Activated CD8-positive, alpha-beta memory T cell treated with anti-CD3 and anti-CD28 coated beads, Interleukin-2, amount 50 U/mL, for 48 hours (primary cell): ENCODE data around the gene RANBP3.
A peak's percentile ranks its signal among the peaks of the same experiment; 100 is the strongest.
"Not testable (repeated sequence)": the region's sequence is repeated elsewhere in the genome, so short reads cannot be mapped to it uniquely, and the experiment has no call there.

Experiments used
- DNase-seq: peaks from one replicate; pipeline ENCODE4 v3.0.0-alpha.2; 2020

The RANBP3 gene

DNA sequence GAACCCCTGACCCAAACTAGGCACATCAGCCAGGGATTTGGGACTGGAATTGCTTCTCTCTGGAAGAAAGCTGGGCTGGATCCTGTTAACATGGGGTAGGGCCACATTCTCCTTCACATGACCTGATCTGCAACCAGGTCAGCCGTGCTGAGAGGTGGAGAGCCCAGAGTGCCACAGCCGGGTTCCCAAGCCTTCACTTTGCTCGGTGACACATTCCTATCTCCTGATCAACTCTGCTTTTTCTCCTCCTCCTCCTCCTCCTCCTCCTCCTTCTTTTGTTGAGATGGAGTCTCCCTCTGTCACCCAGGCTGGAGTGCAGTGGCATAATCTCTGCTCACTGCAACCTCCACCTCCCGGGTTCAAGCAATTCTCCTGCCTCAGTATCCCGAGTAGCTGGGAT, 7.9 kb upstream of the RANBP3 start:
- not testable (repeated sequence) for DNase-seq

DNA sequence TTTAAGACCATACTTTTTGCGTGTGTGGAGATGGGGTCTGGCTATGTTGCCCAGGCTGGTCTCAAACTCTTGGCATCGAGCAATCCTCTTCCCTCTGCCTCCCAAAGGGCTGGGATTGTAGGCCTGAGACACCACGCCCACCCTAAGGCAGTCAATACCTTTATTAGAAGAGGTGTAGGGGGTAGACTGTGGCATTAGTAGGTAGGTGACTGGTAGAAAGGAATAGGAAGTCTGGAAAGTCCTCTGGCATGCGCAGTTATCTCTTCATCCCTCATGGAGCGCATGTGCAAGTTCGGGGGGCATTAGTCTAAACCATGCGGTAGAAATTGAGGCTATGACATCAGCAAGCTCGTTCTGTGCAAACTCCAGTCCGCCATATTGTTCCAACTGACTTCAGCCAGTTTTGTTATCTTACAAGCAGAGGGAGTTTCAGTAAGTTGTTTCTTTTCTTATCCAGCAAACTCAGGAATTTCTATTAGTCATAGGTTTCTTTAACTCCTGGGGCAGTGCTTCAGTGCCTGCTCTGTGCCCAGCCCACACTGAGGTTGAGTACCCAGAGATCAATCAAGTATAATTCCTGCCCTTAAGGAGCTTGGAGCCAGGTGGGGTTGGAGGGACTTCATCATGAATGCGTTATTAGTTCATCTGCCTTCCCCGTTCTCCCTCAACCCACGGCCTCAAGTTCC, 7.3 kb upstream of the RANBP3 start:
- DNase-seq = no peak

DNA sequence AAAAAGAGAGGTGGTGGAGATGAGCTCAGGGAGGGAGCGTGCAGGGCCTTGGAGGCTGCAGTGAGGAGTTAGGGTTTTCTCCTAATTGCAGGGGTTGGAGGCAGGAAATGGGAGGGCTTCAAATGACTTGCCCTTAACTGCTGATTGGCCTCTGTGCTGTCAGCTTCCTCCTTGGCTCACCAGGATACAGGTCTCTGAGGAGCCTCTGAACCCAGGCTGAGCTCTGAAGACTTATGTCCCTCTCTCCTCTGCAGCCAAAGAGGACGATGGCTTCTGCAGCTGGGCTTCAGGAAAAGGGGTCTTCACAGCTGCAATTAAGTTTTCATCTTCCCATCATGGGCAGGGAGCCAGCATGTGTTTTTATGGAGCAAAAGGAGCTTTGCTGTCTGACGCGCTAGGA, 6.7 kb upstream of the RANBP3 start:
- no peak for DNase-seq

DNA sequence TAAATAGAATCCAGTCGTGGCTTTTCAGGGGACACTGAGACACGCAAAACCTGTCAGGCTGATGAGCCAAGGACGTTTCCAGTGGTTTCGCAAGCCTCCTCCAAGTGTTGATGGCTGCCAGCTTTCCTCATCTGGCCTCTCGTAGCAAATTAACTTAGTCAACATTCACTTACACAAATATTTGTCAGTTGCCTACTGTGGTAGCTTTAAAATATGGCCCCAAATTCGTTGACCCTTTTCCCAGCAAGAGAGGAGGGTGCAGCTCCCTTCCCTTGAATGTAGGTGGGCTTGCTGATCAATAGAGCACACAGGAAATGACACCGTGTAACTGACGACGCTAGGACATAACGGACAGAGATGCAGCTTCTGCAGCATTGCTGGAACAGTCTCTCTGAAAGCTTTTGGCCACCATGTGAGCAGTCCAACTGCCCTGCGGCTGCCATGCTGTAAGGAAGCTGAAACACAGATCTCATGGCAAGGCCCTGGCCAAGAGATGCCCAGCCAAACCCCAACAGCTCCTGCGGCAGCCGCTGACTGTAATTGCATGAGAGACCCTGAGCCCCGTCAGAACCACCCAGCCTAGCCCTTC, 5.5 kb upstream of the RANBP3 start:
- no peak for DNase-seq

DNA sequence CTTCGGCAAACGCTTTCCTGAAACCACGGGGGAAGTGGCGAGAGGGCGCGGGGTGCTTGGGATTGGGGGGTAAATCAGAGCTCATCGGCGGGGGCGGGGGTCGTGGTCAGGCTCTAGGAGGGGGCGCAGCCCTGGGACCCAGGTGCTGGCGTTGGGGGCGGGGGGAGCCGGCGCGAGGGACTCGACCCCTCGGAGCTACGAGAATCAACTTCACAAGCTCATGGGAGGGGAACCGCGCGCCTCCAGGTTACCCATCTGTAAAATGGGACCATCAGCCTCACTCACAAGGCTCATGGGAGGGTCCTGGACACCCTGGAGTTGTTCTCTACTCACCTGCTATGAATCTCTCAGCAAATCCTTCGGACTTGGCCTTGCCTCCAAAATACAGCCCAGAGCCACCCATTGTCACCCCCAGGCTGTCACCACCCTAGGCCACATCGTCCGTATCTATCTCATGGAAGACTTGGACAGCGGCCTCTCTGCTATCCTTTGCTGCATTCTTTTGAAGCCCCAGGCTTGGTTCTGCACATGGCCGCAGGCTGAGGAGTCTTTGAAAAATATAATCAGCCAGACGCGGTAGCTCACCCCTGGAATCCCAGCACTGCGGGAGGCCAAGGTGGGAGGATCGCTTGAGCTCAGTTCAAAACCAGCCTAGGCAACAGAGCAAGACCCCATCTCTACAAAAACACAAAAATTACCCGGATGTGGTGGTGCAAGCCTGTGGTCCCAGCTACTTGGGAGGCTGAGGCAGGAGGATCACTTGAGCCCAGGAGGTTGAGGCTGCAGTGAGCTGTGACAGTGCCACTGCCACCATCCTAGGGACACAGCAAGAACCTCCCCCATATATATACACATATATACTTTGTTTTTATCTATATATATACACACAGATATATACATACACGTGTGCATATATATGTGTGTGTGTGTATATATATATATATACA, 939 bp upstream of the RANBP3 start:
- no peak for DNase-seq

DNA sequence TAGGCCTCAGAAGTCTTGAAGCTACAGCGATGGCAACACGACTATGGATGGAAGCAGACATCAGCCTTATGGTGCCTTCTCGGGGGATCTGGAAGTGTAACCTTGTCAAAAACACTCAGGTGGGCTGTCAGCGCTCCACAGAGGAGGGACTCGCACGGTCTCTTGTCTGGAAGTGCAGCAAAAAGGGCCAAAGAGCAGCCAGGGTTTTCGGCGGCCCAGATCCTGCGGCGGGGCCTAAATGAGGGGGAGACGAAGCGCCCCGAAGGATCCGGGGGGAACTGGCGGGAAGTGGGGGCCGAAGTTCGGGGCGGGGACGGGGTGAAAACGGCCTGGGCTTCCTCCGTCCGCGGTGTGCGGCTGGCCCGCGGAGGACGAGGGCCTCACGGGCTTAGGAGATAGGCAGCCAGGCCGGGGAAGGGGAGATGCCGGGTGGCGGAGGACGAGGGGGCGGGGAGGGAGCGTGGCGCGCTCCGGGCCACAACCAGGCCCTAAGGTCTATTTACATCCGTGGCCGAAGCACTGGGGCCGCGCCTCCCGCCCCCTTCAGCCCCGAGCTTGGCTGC, 637 bp downstream of the RANBP3 start:
- DNase-seq = no peak

DNA sequence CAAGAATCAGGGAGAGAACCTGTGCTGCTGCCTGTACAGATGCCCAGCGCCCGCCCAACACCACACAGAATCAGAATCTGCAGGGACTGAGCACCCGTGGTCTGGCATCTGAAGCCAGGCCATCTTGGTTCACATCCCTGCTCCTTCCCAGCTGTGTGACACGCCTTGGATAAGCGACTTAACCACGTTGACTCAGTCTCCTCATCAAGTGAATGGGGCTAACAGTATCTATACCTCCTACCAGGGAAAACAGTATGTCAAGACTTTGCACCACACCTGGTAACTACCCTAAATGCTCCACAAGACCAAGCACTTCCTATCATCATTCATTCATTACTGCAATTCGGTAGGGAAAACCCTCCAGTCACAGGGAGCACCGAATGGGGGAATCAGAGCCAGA, 1.2 kb downstream of the RANBP3 start:
- DNase-seq = no peak

DNA sequence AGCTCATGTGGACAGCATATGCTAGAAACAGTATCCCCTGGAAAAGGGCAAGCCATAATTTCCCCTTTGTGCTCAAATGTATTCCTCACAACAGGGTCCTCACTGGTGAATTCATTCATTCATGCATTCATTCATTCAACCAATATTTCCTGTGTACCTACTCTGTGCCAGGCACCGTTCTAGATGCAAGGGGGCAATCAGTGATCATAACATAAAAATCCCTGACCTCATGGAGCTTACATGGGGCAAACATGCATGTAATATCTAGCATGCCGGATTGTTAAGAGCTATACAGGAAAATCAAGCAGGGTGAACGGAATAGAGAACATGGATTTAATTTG, 2.6 kb downstream of the RANBP3 start:
- no peak for DNase-seq

DNA sequence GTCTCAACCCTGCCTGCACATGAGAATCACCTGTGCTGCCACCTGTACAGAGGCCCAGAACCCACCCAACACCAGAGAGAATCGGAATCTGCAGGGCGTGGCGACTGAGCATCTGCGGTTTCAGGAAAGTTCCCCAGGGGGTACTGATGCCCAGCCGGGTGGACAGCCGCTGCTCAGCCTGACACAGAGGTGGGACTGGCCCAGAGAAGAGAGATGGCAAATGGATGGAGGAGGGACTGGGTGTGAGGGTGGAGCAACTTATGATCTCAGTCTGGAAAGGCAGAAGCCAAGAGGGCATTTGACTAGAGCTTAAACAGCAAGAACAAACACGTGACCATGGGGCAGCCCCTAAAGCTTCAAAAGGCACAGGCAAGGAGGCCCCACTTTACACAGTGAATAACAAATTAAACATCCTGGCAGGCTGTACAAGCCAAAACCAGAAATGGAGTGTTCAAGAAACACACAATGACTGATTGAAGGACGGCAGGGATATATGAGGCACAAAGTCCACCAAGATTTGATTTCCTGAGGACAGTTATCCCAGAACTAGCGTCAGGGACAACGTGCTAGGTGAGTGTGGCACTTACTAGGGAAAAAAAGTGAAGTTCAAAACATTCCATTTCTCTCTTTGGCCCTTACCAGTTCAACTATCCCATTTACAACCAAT, 3.1 kb downstream of the RANBP3 start:
- DNase-seq = no peak

DNA sequence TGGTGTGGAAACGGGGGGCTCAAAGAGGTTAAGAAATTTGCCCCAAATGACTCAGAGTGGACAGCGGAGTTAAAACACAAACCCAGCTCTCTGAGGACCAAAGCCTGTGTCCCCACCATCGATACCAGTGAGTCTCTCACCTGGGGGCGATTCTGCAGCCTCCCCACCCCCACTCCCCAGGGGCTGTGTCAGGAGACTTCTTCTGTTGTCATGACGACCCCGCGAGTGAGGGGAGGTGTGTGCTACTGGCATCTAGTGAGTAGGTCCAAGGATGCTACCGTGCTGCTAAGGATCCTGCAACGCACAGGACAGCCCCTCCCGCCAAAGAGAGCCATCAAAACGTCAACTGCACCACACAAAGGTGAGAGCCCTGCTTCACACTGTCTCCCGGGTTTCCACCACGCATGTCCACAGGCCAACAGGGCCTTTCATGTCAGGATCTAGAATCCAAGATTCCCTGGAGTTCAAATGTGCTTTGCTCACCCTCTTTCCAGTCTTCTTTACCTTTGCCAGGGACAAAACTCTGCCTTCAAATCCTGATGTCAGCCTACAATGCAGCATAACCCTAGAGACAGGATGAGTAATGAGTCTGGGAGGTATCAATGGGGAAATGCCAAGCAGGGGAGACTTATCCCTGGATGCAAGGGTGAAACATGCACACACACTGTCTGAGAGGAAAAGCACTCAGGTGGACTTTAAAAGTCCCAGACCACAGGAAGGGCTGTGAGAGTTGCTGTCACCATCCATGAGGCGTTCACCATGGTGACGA, 3.9 kb downstream of the RANBP3 start:
- no peak for DNase-seq

DNA sequence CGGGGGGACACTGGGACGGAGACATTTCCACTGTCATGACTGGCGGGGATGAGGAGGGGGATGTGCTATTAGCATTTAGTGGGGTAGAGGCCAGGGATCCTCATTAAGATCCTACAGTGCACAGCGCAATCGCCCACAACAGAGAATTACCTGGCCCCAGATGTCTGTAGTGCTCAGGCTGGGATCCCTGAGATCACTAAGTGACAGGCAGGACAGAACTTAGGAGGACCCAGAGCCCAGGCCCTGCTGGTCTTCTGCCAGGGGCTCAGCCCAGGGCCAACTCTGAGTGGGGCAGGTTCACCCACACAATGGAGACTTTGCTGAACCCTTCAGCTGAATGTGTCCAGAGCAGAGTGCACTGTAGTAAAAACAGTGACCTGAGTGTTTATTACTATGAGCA, 4.6 kb downstream of the RANBP3 start:
- no peak for DNase-seq

DNA sequence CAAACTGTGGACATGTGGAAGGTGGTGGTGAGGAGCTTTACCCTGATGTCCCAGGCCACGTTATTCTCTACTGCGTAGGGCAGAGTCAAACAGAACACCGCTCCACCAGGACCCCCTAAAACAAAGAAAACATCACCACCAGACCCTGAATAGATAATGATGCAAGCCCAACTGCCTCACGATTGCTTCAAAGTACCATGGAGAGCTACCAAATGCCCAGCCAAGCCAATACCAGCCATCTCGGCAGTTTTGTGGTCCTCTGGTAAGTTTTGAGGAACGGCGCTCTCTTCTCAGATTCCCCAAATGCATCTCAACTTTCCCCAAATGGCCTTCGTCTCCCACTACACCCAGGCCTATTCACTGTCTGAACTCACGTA, 5.6 kb downstream of the RANBP3 start:
- no peak for DNase-seq

DNA sequence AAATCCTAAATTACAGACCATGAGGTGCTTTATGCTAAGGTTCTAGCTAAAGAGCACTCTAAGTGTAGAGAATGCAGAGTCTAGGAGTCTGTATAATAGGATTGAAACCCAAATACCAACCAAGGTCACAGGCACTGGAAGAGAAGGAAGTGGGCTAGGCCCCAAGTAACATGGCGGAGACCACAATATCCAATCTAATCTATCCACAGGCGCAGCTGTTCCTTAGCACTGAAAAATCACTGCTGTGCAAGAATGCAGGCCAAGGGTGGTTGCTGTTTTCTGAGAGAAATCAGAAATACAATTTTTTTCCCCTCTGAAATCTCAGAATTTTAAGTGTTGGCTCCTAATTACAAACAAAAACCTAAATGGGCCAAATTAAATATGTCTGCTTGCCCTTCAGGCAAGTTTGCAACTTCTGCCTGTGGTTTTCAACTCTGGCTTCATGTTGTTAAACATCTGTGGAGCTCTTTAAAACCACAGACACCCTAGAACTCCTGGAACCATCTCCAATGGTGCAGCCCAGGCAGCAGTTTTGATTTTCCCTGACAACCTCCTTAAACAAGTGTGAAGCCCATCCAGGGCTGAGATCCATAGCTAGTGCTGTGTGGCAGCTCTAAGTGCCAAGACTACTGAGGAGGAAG, 6.1 kb downstream of the RANBP3 start:
- DNase-seq = no peak

DNA sequence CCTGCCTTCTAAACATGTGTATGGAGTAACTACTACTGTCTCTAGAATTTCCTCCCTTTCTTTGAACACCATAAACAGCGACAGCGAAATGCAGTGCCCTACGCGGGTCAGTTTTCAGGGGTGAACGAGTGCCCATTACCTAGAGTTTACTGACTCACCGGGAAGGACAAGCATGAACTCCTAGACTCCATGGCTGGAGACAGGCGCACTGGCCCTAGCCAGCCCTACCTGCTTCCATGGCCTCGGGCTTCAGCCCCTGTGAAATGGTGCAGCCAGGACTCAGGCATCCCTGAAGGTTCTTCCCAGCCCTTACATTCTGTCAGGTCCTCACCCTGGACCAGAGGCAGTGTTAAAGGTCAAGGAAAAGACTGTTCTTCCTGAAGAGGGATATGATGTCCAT, 8.5 kb downstream of the RANBP3 start:
- DNase-seq = no peak

DNA sequence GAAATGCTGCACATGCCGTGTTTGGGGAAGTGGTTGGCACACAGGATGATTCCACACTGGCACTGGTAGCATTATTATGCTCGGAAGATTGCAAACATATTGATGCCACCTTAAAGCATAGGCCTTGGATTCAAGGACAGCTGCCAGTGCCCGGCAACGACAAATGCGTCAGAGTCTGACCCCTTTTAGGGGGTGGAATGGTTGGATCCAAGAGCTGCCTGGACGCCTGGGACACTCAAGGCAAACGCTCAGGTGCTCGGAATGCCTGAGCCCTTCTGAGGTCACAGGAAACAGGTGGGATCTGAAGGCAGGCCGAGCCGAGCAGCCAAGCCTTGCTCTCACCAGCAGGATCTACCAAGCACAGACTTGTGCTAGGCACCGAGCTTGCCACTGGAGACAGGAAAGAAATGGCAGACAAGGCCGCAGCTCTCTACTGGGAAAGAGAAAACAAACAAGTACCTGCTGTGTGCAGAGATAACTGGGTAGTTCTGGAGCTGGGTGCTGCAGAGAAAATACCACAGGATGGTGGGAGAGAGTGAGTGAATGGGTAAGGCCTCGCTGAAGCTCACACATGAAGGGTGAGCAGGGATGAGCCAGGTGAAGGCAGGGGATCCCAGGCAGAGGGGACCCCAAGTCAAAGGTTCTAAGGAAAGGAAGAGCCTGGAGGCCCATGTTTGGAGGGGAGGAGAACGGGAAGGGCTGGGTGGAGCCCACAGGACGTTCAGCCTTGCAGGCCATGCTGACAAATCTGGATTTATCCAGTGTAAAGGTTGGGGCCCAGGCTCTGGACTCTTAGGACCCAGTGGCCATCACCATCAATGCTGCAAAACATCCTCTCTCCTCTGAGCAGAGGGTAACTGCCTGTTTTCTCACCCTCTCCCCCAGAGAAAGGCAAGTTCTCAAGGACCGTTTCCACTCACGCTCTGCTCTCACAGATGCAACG, 9.2 kb downstream of the RANBP3 start:
- DNase-seq = no peak

DNA sequence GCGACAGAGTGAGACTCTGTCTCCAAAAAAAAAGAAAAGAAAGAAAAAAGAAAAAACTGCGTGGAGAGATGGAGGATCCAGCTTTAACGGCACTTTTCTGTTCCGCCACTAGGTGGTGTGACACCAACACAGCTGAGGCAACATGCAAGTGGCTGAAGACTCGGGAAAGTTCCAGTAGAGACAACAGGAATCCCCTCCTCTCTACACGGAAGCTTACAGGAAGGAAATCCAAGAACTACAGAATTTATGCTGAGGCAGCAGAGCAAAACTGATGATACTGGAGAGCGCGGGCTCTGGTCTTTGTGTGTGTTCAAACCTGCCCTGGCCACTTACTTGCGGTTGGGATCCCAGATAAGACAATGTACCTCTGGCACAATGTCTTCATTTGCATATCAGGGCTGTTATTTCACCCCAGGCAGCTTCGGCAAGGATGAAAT, 9.9 kb downstream of the RANBP3 start:
- DNase-seq = peak; percentile 75

DNA sequence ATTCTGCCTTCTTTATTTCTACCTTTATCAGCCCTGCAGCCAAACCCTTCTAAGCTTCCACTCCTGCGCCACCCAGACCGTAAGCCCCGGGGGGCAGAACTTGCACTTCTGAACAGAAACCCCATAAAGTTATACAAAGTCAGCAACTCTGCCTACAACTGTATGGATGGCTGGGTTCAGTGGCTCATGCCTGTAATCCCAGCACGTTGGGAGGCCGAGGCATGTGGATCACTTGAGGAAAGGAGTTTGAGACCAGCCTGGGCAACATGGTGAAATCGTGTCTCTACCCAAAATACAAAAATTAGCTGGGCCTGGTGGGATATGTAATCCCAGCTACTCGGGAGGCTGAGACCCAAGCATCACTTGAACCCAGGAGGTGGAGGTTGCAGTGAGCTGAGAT, 10.4 kb downstream of the RANBP3 start:
- DNase-seq = no peak

DNA sequence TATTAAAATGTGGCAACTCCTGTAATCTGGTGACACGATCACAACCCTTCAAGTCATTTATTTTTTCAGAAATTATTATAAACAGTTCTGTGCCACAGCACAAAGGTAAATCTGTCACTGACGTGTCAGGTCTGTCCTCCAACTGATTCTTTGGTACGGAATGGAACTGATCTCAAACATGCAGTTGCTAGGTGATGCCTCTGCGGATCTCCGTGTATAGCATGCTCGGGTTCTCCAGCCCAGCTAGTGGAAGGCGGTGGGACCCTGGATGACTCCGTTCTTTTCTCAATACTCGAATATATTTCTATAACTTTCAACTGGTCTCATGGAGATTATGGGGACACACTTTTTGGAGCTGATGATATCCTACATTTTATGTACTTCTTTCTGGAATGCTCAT, 11.0 kb downstream of the RANBP3 start:
- DNase-seq = no peak

DNA sequence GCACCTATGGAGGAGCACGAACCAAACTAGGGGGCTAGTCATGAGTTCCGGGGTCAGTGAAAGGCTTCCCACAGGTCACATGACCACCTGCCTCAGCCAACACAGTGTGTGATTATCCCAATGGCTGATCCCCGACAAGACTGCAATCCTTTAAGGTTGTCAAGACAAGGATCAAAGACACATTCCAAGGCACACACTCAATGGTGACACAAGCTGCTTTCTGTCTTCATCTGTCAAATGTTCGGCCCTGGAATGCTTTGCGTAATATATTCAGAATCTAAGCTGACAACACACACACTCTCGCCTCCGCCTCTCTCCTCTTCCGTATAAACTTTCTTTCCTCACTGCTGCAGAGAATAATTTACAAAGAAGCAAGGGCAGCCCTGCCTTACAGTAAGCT, 11.7 kb downstream of the RANBP3 start:
- DNase-seq = no peak

DNA sequence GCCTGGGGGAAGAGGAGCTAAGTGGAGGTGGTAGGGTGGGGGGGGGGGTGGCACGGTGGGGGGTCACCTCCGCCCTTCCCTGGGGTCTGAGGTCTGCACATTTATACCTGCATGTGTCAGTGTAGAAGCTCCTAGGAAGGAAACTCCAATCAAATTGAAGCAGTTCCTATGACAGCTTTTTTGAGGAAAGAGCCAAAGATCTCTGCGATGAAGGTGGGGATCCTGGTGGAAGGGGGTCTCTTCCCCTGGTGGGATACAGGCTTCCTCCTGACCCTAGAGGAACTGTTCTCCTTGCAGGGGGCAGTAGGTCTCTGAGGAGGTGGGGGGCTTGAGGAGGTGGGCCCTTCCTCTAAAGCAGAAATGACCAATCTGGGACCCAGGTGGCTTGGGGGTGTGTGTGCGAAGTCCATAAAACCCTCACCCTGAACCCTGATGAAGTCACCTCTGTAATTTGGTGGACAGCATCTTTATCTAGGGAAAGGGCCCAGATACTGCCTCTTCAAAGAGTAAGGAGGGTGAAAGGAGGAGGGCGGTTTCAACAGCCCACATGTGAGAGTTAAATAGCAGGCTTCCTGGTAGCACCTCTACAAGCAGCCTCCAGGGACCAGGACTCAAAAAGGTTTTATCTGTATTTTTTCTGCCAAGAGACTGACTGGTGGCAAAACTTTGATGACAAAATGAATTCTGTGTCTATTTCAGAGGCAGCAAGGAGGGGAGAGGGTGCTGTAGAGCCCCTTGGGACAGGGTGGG, 12.9 kb downstream of the RANBP3 start:
- no peak for DNase-seq
